Skeletal muscle tissue (tissue), 4 donors: ENCODE measurements around the gene SMG9. TPM values are rescaled to one million over a fixed set of nuclear protein-coding genes. Genes with fewer than 3 reads are reported as not detected.
"Not testable (repeated sequence)": the region's sequence is repeated elsewhere in the genome, so short reads cannot be mapped to it uniquely, and the experiment has no call there.

Source experiments
- H3K27ac ChIP-seq: one replicate; pipeline ENCODE4 v1.7.0; 2013; ENCODE audit warnings: mild to moderate bottlenecking, low read depth, low read length, inconsistent platforms
- H3K27me3 ChIP-seq, 3 donors: one replicate each; pipeline ENCODE4 v1.7.0; 2013; ENCODE audit warnings: low read length in 3 of 3; ENCODE audit not compliant: control insufficient read depth in 3 of 3, insufficient read depth in 3 of 3
- H3K36me3 ChIP-seq, 3 donors: one replicate each; pipeline ENCODE4 v1.7.0; 2013; ENCODE audit warnings: low read length in 3 of 3; ENCODE audit not compliant: control insufficient read depth in 3 of 3, insufficient read depth in 3 of 3
- H3K4me1 ChIP-seq, 3 donors: one replicate each; pipeline ENCODE4 v1.7.0; 2013; ENCODE audit warnings: low read length in 3 of 3, mild to moderate bottlenecking in 3 of 3; ENCODE audit not compliant: control insufficient read depth in 3 of 3, insufficient read depth in 3 of 3
- H3K4me3 ChIP-seq, 3 donors: one replicate each; pipeline ENCODE4 v1.7.0; 2013; ENCODE audit warnings: low read length in 3 of 3
- H3K9ac ChIP-seq, 3 donors: one replicate each; pipeline ENCODE4 v1.7.0; 2013; ENCODE audit warnings: low read length in 3 of 3, mild to moderate bottlenecking in 3 of 3, moderate library complexity in 2 of 3, low read depth in 1 of 3
- H3K9me3 ChIP-seq, 3 donors: one replicate each; pipeline ENCODE4 v1.7.0; 2013; ENCODE audit warnings: low read length in 3 of 3; ENCODE audit not compliant: control insufficient read depth in 3 of 3
- total RNA-seq: library from RNA; depleted of rRNA; stranded (reverse); fragments of >200 nt; gene quantifications from one replicate; pipeline ENCODE4 v1.2.3, GENCODE V29; 2014
- donor health status: Osteomylitis.

SMG9 gene
- total RNA-seq, 1 donor from 2014 or later, result 6.3 TPM

GRCh38 chr19:43780706-43781525 is 26.2 kb upstream of the SMG9 start, which contains the start of gene KCNN4:
Gene KCNN4, minus strand, starts transcription at chr19:43780973. Its CDS starts 112 bp downstream, at chr19:43780861.
- Histone ChIP-seq H3K27ac (no peak within 1 kb of the TSS), H3K27me3 (peaks cover 9 to 19% (median 13%) of the 10 kb centered on the region in 3 donors), H3K4me1 (peaks cover 5 to 9% (median 6%) of the 10 kb centered on the region in 3 donors), H3K9ac (no peak within 1 kb of the TSS), H3K4me3 (no peak within 1 kb of the TSS), H3K36me3 (no peaks in the 10 kb centered on the region), H3K9me3 (no peaks in the 10 kb centered on the region)

- Histone ChIP-seq H3K4me3 (no peak overlapping the region), H3K27ac (no peak overlapping the region), H3K4me1 (peaks cover 3 to 6% (median 6%) of the 10 kb centered on the region in 3 donors), H3K9me3 (no peaks in the 10 kb centered on the region), H3K36me3 (no peaks in the 10 kb centered on the region), H3K9ac (no peak overlapping the region), H3K27me3 (peaks cover 13 to 19% (median 13%) of the 10 kb centered on the region in 3 donors)
Observed at GRCh38 chr19:43779820-43780219, 25.1 kb upstream of the SMG9 start.

- Histone ChIP-seq H3K4me3 (no peak overlapping the region), H3K9me3 (no peaks in the 10 kb centered on the region), H3K4me1 (peaks cover 6 to 10% (median 7%) of the 10 kb centered on the region in 3 donors), H3K36me3 (no peaks in the 10 kb centered on the region), H3K9ac (no peak overlapping the region), H3K27me3 (peaks cover 13 to 19% (median 16%) of the 10 kb centered on the region in 3 donors), H3K27ac (no peak overlapping the region)
Observed at GRCh38 chr19:43779147-43779819, 24.5 kb upstream of the SMG9 start.

- no peaks in the 10 kb centered on the region for H3K36me3 ChIP-seq
- H3K4me3 ChIP-seq, result no peak overlapping the region
- peaks cover 11 to 13% (median 13%) of the 10 kb centered on the region in 3 donors for H3K4me1 ChIP-seq
- peaks cover 15 to 22% (median 18%) of the 10 kb centered on the region in 3 donors for H3K27me3 ChIP-seq
- no peaks in the 10 kb centered on the region for H3K9me3 ChIP-seq
- H3K27ac ChIP-seq, result no peak overlapping the region
- no peak overlapping the region for H3K9ac ChIP-seq
Observed at GRCh38 chr19:43778651-43779050, 23.9 kb upstream of the SMG9 start.

GRCh38 chr19:43777163-43777695 is 22.5 kb upstream of the SMG9 start:
- no peaks in the 10 kb centered on the region for H3K36me3 ChIP-seq
- H3K9me3 ChIP-seq, result no peaks in the 10 kb centered on the region
- H3K4me1 ChIP-seq, result peaks cover 11 to 13% (median 13%) of the 10 kb centered on the region in 3 donors
- H3K27me3 ChIP-seq, result peaks cover 10 to 28% (median 16%) of the 10 kb centered on the region in 3 donors
- H3K9ac ChIP-seq, result no peak overlapping the region
- no peak overlapping the region for H3K4me3 ChIP-seq
- H3K27ac ChIP-seq, result no peak overlapping the region

GRCh38 chr19:43776286-43776685 is 21.5 kb upstream of the SMG9 start:
- Histone ChIP-seq H3K36me3 (no peaks in the 10 kb centered on the region), H3K27me3 (peaks cover 3 to 21% (median 13%) of the 10 kb centered on the region in 3 donors), H3K9me3 (no peaks in the 10 kb centered on the region), H3K9ac (no peak overlapping the region), H3K4me1 (peaks cover 11 to 13% (median 13%) of the 10 kb centered on the region in 3 donors), H3K4me3 (no peak overlapping the region), H3K27ac (no peak overlapping the region)

GRCh38 chr19:43775299-43775890 is 20.6 kb upstream of the SMG9 start:
- Histone ChIP-seq H3K9ac (no peak overlapping the region), H3K36me3 (no peaks in the 10 kb centered on the region), H3K27me3 (peaks cover 0 to 20% (median 10%) of the 10 kb centered on the region in 3 donors), H3K4me3 (no peak overlapping the region), H3K27ac (no peak overlapping the region), H3K9me3 (no peaks in the 10 kb centered on the region), H3K4me1 (peaks cover 11 to 13% (median 13%) of the 10 kb centered on the region in 3 donors)

GRCh38 chr19:43774940-43775258 is 20.1 kb upstream of the SMG9 start:
- H3K27me3 ChIP-seq, result peaks cover 0 to 23% (median 10%) of the 10 kb centered on the region in 3 donors
- H3K27ac ChIP-seq, H3K9me3 ChIP-seq, H3K36me3 ChIP-seq: not testable (repeated sequence)
- peak overlapping the region; percentile 36 to 67 (median 48) for H3K4me3 ChIP-seq
- peak overlapping the region in 1 of 3 donors; percentile 50 for H3K9ac ChIP-seq
- H3K4me1 ChIP-seq, result peaks cover 11 to 13% (median 13%) of the 10 kb centered on the region in 3 donors

GRCh38 chr19:43774103-43774939 is 19.6 kb upstream of the SMG9 start:
- H3K4me3 ChIP-seq, result peak overlapping the region; percentile 36 to 67 (median 48)
- H3K27me3 ChIP-seq, result peaks cover 0 to 23% (median 10%) of the 10 kb centered on the region in 3 donors
- H3K9ac ChIP-seq, result peak overlapping the region in 2 of 3 donors; percentile 51 to 78
- H3K27ac ChIP-seq, result no peak overlapping the region
- H3K36me3 ChIP-seq, result no peaks in the 10 kb centered on the region
- peaks cover 9 to 13% (median 9%) of the 10 kb centered on the region in 3 donors for H3K4me1 ChIP-seq
- no peaks in the 10 kb centered on the region for H3K9me3 ChIP-seq
